AG09309 (cell line): ENCODE data around the gene PLCH1.

ENCODE experiments used
- DNase-seq: peaks from one replicate; pipeline ENCODE4 v3.0.0-alpha.2; 2010; ENCODE audit warnings: low read depth
- H3K4me3 ChIP-seq: 2 replicates; pipeline ENCODE4 v1.5.1; 2011; ENCODE audit warnings: mild to moderate bottlenecking, low read depth, low read length, moderate library complexity; ENCODE audit not compliant: control insufficient read depth
- TF ChIP-seq, protein P1 (sequence below): IDR thresholded peaks from 2 replicates; pipeline ENCODE4 v1.5.1; 2011; ENCODE audit warnings: mild to moderate bottlenecking, low read depth, low read length, inconsistent platforms; ENCODE audit not compliant: insufficient read depth, control insufficient read depth; ENCODE audit errors: missing control alignments

Gene PLCH1

DNA sequence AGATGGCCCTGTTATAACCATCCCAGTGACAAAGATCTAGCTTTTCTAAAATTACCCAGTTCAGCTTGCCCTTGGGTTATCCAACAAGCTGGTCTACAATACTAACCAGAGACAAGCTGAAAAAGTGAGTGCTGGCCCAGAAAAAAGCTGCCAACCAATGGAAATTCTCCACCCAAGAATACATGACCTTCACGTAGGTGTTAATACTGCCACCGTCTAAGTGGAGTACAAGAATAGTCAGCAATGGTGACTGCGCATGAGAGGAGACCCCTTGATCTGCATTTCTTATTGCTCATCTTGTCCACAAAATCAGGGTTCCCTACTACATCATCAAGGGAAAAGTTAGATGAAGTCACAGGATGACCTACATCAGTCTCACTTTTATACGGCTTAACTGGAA, 15.8 kb upstream of the PLCH1 start:
- TF ChIP-seq, protein P1, sequence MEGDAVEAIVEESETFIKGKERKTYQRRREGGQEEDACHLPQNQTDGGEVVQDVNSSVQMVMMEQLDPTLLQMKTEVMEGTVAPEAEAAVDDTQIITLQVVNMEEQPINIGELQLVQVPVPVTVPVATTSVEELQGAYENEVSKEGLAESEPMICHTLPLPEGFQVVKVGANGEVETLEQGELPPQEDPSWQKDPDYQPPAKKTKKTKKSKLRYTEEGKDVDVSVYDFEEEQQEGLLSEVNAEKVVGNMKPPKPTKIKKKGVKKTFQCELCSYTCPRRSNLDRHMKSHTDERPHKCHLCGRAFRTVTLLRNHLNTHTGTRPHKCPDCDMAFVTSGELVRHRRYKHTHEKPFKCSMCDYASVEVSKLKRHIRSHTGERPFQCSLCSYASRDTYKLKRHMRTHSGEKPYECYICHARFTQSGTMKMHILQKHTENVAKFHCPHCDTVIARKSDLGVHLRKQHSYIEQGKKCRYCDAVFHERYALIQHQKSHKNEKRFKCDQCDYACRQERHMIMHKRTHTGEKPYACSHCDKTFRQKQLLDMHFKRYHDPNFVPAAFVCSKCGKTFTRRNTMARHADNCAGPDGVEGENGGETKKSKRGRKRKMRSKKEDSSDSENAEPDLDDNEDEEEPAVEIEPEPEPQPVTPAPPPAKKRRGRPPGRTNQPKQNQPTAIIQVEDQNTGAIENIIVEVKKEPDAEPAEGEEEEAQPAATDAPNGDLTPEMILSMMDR = no peak
- no peak overlapping the region for H3K4me3 ChIP-seq
- DNase-seq = no peak

DNA sequence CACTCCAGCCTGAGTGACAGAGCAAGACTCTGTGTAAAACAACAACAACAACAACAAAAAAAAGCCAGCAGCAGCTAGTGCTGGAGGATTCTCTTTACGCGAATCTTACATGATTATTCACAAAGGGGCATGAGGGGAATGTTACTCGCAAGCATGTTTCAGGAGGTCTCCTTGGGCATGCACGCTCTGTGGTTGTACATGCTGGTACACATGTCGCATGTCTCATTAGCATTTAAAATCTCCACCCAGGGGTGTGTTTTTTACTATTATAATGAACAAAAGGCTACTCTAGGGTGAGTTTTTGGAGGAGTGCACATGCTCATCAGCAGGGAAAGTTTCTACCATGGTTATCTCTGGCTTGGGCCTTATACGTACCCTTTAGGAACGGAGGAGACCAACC, 12.7 kb upstream of the PLCH1 start:
- DNase-seq = no peak
- TF ChIP-seq, protein P1 = no peak
- H3K4me3 ChIP-seq = no peak overlapping the region

DNA sequence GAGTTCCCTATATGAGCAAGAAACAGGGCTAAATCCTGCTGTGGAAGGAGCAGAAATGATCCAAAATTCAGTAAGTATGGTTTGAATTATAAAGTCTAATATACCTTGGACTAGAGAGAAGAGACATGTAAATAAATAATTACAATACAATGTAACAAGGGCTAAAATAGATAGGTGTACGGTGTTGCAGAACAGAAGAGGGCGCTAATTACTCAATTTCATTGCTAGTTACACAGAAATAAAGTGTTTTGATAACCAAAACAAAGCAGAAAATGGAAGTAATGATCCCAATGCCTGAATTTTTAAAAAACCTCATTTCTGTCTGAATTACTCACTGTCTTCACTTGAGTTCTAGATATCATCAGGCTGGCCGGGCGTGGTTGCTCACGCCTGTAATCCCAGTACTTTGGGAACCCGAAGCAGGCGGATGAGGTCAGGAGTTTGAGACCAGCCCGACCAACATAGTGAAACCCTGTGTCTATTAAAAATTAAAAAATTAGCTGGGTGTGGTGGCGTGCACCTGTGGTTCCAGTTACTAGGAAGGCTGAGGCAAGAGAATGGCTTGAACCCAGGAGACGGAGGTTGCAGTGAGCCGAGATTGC, 8.3 kb upstream of the PLCH1 start:
- no peak for DNase-seq
- TF ChIP-seq, protein P1 = peak; percentile 41
- H3K4me3 ChIP-seq = no peak overlapping the region

DNA sequence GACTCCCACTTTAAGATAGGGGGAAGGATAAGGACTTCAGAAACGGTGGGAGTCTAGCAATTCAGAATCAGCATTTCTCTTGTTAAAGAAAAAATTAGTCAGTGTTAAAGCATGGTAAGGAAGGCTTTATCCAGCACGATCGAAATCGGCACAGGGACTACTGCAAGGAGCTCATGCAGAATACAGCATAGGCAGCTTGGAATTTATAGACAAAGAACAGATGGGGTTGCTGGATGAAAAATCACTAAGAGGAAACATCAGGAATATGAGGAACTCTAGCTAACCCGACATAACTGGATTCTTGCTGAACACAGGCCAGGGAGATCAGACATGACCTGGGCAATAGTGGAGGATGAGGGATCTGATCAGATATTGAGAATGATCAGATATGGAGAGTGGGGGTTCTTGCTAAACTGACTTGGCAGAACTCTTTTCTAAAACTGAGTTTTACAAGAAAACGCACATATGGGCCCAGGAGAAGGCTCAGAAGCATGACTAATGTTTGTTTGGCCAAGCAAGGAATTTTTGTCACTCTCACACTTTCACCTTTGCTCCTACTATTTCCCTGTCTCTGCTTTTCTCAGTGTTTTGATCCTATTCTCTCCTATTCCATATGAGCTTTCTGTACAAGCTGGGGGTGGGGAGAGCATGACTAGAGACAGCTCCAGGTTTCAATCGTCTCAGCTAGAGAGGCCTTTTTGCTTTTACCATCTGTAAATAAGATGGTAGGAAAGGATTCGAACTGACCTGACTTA, 3.9 kb upstream of the PLCH1 start:
- no peak for DNase-seq
- TF ChIP-seq, protein P1 = no peak

DNA sequence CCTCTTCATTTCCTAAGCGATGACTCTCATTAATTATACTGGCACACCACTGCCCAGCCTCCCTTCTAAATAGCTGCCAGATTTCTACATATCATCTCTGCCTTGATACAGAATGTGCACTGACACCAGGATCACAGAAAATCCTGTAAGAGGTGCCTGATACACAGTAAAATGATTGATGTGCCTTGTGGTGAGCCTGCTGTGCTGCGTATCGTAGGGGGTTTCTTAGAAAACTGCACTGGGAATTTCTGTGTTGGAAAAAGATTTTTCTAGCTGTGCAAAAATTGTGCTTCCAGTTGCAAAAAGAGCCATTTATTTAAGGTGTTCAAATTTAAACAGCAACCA, 3.0 kb upstream of the PLCH1 start:
- no peak overlapping the region for H3K4me3 ChIP-seq
- DNase-seq = no peak
- TF ChIP-seq, protein P1 = no peak

More for the DNA sequence above, 3.9 kb upstream of the PLCH1 start:
- no peak overlapping the region for H3K4me3 ChIP-seq

DNA sequence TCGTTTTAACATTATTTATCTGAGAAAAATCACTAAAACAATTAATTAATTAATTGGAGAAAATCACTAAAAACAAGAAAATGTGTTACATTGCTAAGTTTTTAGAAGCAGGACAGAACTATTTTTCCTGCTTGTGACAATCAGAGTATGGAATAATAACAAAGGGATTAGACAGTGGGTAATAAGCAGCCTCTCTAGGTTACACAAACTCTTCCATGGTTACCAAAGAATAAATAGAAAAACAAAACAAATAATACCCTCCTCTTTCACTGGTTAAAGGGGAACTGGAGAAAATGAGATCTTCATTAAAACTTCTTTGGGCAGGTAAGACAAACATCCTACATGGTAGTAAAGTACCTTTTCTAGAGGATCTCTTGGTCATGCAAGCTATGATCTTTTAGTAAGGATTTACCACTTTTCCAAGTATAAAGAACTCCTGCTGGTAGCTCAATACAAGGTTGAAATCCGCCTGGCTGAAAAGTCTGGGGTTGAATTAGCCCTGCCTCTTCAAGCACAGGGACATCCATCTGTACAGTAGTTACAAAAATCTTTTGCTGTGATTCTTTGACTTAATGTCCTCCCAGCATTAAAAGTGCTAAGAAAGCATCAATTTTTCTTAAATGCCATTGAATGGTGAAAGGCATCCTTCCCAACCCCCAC, 2.5 kb upstream of the PLCH1 start:
- TF ChIP-seq, protein P1 = no peak
- no peak for DNase-seq
- no peak overlapping the region for H3K4me3 ChIP-seq
